ENCODE results near the gene IPO11.

IPO11 gene

DNA sequence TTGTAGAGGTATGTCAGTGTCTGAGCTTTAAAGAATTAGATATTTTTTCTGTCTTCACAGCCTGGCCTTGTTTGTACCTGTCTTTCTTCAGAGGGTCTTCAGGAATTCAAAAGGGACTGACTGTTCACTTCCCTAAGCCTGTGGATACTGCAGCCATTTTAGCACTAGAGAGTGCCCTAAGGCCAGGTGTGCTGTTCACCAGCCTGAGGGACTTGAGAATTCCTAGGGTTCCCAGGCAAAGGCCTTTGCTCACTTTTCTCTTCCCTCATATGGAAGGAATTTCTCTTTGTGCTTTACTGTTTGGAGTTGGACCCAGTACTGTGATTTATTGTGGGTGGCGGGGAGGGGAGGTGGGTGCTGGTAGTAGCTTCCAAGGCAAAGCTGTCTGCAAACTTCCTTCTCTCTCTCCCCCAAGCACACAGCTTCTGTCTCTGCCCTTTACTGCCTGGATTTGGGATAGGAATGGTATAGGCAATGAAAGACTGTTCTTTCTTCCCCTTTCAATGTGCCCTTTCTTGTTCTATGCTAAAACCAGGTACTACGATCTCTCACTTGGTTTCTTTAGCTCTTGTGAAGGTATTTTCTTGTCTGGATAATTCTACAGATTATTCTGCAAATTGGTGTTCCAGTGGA lies 156.4 kb downstream of the IPO11 start:
- TF ChIP-seq, protein P1, sequence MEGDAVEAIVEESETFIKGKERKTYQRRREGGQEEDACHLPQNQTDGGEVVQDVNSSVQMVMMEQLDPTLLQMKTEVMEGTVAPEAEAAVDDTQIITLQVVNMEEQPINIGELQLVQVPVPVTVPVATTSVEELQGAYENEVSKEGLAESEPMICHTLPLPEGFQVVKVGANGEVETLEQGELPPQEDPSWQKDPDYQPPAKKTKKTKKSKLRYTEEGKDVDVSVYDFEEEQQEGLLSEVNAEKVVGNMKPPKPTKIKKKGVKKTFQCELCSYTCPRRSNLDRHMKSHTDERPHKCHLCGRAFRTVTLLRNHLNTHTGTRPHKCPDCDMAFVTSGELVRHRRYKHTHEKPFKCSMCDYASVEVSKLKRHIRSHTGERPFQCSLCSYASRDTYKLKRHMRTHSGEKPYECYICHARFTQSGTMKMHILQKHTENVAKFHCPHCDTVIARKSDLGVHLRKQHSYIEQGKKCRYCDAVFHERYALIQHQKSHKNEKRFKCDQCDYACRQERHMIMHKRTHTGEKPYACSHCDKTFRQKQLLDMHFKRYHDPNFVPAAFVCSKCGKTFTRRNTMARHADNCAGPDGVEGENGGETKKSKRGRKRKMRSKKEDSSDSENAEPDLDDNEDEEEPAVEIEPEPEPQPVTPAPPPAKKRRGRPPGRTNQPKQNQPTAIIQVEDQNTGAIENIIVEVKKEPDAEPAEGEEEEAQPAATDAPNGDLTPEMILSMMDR (IDR thresholded peaks at IDR 0.05) = no peak
- no peak for DNase-seq (ENCODE audit: low spot score)
- Histone ChIP-seq H3K4me3 (no peak overlapping the region), H3K27ac (no peak overlapping the region)

DNA sequence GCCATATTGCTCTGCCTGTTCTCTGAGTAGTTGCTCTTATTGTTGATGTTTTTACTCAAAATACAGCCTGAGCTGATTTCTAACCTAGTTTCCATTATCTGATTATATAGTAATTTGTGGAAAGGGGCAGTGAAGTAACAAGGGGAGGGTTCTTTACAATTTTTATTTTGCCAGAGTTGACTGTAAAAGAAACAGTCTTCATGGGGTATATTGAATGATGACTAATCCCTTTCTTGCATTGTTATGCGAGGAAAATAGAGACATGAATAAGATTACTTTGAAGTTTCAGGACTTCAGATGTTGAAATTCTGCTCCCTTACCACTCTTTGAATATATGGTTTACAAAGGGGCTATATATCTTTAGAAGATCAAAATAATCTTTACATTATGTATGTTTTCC lies 156.9 kb downstream of the IPO11 start:
- TF ChIP-seq, protein P1 (IDR thresholded peaks at IDR 0.05) = no peak
- Histone ChIP-seq H3K4me3 (no peak overlapping the region), H3K27ac (no peak overlapping the region)
- no peak for DNase-seq (ENCODE audit: low spot score)

DNA sequence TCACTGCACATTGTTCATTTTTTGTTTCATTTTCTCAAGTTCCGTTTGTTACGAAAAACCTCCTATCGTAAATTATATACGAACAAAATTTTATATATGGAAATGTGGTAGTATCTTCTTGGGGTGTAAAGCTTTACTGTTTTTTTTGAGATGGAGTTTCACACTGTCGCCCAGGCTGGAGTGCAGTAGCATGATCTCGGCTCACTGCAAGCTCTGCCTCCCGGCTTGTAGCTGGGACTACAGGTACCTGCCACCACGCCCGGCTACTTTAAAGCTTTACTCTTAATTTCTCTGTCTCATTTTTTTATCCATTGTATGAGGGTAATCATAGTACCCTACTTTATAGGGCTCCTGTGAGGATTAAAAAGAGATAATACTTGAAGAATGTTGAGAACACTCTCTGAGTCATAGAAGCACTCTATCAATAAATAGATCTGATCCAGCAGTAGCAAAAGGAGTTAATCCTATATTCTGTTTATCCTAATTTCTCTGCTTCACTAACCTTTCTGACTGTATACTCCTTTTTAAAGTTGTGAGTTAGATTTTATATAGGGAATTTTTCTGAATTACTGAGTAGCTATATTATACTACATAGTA lies 160.5 kb downstream of the IPO11 start:
- DNase-seq (ENCODE audit: low spot score) = no peak
- no peak overlapping the region for H3K4me3 ChIP-seq
- H3K27ac ChIP-seq = no peak overlapping the region
- TF ChIP-seq, protein P1 (IDR thresholded peaks at IDR 0.05) = no peak

DNA sequence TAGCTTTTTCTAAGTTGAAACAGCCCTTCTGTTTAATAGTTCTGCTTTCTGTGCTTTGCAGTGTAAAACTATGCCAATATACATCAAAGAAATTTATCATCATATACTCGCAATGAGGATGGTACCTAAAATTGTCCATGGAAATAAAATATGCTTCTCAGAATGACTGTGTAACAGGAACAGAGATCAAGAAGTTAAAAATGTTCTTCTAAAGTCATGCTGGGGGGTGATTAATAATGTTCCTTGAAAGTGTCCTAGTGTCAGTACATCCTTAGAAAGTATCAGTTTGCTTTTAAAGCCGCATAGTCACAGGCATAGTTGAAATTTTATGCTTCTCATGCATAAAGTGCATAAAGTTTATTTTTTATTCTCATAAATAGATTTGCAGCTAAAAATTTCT lies 162.0 kb downstream of the IPO11 start:
- Histone ChIP-seq H3K27ac (no peak overlapping the region), H3K4me3 (no peak overlapping the region)
- no peak for DNase-seq (ENCODE audit: low spot score)
- TF ChIP-seq, protein P1 (IDR thresholded peaks at IDR 0.05) = no peak

DNA sequence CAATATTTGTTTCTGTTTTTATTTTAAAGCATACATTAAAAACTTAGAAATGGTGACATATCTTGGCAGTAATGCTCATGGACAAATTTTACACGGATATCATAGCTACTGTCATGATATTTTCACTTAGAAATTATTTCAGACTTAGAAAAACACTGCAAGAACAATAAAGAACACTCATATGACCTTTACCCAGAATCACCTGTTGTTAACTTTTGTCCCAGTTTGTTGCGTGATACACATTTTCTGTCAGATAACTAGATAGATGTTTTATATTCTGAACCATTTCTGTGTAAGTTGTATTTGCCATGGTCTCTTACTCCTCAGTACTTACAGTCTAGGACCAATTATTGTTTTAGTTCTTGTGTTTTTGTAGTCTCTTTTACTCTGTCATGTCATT lies 162.5 kb downstream of the IPO11 start:
- TF ChIP-seq, protein P1 (IDR thresholded peaks at IDR 0.05) = no peak
- H3K4me3 ChIP-seq = no peak overlapping the region
- H3K27ac ChIP-seq = no peak overlapping the region
- no peak for DNase-seq (ENCODE audit: low spot score)

DNA sequence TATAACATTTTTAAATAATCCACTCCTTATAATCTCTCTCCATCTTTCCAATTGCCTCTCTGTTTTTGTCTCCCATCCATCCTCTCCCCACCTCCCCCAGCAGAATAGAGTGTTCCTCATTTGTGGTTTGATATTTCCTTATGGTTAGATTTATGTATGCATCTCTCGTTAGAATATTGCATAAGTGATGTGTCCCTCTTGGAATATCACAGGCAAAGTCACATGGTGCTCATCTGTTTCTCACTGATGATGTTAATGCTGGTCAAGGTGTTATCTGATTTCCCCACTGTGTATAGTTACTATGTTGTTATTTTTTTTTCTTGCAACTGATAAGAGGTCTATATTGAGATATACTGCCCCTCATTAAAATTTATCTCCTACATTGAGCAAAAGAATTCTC lies 162.9 kb downstream of the IPO11 start:
- Histone ChIP-seq H3K27ac (no peak overlapping the region), H3K4me3 (no peak overlapping the region)
- DNase-seq (ENCODE audit: low spot score) = no peak
- TF ChIP-seq, protein P1 (IDR thresholded peaks at IDR 0.05) = no peak

DNA sequence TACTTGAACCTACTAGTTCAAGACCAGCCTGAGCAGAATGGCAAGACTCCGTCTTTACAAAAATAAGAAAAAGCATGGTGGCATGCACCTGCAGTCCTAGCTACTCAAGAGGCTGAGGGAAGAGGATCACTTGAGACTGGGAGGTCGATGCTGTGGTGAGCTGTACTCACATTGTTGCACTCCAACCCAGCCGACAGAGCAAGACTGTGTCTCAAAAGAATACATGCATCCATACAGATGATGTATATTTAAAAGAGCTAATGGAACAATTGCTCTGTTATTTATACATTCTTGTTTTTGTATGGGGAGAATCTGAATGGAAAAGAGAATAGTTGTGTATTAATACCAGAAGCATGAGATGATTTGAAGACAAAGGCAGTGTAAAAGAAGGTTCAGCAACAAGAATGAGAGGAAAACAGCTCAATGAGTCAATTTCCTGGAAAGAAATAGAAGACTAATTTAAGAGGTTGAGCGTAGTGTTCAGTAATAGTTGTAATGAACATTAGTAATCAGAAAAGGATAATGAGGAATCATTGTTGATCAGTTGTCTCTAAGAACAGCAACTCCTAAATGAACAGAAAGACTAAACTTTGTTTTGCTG lies 164.1 kb downstream of the IPO11 start:
- TF ChIP-seq, protein P1 (IDR thresholded peaks at IDR 0.05) = no peak
- H3K4me3 ChIP-seq = no peak overlapping the region
- DNase-seq (ENCODE audit: low spot score) = no peak
- H3K27ac ChIP-seq = no peak overlapping the region

Measured in coronary artery (tissue), 2 donors.